Muscle of arm (tissue), 12 donors: ENCODE measurements around the gene RFX1. TPM values are rescaled to one million over a fixed set of nuclear protein-coding genes. Genes with fewer than 3 reads are reported as not detected.
A peak's percentile ranks its signal among the peaks of the same experiment; 100 is the strongest.

ENCODE experiments used
- DNase-seq: peaks from one replicate; pipeline ENCODE4 v3.0.0-alpha.2; 2013
- polyA plus RNA-seq, 12 donors: library from polyadenylated mRNA; unstranded; fragments of 120-200 nt; gene quantifications; one replicate each; pipeline ENCODE4 v1.2.1, GENCODE V29; 2013; ENCODE audit not compliant: insufficient read length in 12 of 12

The RFX1 gene
- polyA plus RNA-seq, 12 donors, result 3.7 to 11.1 (median 5.2) TPM; not detected in 1

DNA sequence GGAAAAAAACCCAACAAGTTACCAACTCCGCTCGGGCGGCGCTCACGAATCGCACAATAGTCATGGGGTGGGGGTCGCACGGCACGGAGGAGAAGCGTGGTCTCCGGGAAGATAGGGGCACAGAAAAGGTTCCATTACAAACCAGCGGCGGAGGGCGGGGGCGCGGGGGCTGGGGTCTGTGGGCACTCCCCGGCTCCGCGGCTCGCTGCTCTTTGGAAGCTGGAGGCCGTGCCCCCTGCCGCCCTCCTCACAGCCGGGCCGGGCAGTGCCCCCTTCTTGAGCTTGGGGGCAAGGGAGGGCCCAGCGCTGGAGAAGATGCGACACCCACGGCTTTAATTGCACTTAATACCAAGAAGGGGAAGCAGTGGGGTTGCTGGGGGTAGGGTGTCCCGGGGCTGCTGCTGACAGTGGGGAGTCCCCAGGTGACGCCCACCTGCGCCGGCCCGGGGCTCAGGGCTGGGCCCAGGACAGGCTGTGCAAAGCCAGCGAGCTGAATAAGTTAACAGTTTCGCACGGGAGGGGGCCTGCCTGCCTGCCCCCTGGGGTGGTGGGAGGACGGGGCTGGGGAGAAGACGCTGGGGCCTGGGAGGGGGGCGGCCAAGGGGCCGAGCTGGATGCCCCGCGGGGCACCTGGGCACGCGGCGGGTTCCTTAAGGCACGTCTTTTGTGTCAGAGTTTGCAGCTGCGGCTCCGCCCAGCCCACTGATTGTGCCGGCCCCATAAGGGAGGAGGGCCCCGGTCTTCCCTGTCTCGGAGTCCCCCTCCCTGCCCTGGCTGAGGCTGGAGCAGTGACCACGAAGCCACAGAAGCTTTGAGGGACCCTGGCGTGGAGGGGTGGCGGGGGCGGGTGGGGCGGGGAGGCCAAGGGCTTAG, 44.1 kb downstream of the RFX1 start:
- DNase-seq, result no peak

DNA sequence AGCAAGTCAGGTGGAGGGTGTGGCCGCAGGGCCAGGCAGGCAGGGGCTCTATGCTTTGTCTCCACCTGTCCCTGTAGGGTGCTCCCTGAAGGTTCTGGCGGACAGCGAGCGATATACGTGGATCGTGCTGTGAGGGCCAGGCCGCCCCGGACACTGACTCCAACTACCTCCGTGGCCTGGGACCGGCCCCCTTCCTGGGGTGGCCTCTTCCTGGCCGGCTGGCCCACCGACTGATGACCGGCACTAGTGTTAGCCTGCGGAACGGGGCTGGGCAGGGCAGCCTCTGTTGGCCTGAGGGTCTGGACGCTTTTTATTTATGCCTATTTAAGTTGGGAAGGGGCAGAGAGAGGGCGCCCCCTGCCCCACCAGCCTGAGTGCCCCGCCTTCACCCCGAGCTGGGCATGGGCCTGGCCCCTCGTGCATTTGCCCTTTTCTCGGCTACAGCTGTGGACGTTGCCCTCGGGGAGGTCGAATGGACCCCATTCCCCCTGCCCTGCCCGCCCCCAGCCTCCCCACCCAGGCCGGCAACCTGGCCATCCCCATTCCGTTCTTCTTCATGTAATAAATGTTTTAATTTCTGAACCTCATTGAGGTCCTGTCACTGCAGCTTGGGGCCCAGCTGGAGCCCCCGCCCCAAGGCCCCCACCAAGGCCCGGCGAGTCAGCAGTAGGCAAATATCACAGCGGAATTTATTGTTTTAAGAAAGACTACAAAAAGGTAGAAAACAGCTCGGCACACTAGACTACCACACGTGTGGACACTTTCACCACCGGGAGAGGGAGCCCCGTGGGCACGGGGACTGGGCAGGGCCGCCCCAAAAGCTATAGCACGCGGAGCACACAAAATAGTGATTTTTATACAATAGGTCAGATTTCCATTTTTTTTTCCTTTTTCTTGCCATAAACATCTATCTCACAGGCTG, 45.0 kb downstream of the RFX1 start:
- DNase-seq, result no peak

GRCh38 chr19:13959962-13960862, 45.9 kb downstream of the RFX1 start:
- no peak for DNase-seq

DNA sequence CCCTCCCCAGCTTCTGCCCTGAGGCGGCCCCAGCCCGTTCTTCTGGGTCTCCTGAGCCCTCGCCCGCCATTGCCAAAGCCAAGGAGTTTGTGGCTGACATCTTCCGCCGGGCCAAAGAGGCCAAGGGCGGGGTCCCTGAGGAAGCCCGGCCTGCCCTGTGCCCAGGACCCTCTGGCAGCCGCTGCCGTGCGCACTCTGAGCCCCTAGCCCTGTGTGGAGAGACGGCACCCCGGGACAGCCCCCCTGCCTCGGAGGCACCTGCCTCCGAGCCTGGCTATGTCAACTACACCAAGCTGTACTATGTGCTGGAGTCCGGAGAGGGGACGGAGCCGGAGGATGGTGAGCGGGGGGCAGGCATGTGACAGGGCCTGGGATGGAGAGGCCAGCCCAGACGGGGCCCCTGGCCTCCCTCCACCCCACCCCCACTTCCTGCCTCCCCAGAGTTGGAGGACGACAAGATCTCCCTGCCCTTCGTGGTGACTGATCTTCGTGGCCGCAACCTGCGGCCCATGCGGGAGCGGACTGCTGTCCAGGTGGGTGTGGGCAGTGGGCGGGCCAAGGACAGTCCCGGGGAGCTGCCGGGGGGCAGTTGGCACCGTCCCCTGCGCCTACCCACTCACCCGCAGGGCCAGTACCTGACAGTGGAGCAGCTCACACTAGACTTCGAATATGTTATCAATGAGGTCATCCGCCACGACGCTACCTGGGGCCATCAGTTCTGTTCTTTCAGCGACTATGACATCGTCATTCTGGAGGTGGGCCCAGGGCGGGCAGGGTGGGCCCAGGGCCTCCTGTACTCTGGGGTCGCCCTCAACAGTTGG, 46.8 kb downstream of the RFX1 start:
- DNase-seq, result no peak

- no peak for DNase-seq
Observed at GRCh38 chr19:13958043-13958442, 48.1 kb downstream of the RFX1 start.

GRCh38 chr19:13957051-13957450, 49.1 kb downstream of the RFX1 start:
- no peak for DNase-seq

DNA sequence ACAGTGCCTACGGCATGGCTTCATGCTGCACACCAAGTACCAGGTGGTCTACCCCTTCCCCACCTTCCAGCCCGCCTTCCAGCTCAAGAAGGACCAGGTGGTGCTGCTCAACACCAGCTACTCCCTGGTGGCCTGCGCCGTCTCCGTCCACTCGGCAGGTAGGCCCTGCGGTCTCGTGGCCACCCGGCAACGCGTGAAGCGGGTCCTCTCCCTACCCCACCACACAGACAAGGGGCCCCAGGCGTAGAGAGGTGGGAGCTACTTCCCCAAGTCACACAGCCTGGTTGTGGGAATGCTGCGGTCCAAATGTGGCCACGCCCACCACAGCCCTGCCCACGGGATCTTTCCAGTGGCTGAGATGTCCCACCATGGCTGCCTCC, 49.8 kb downstream of the RFX1 start:
- no peak for DNase-seq

- no peak for DNase-seq
Observed at GRCh38 chr19:13955662-13956364, 50.3 kb downstream of the RFX1 start.

DNA sequence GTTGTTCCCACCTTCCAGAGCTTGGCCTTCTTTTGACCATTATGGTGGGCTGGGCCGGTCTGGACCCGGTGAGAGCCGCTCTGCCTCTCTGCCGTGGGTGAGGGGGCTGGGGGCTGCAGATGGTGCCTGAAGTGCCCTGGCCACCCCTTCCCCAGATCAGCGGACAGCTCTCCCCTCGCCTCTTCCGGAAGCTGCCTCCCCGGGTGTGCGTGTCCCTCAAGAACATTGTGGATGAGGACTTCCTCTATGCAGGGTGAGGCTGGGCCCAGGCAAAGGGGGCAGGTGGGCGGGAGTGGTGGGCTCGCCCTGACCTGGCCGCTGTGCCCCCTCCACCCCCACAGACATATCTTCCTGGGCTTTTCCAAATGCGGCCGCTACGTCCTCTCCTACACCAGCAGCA, 51.9 kb downstream of the RFX1 start:
- no peak for DNase-seq

GRCh38 chr19:13952931-13953531, 53.1 kb downstream of the RFX1 start:
- DNase-seq, result no peak

- DNase-seq, result peak; percentile 99
Observed at GRCh38 chr19:13952154-13952930, 53.8 kb downstream of the RFX1 start, which contains the start of gene DCAF15. TSS of gene DCAF15 (plus strand) at chr19:13952509. CDS start at chr19:13952513, 4 bp downstream.

GRCh38 chr19:13951799-13952153, 54.3 kb downstream of the RFX1 start:
- DNase-seq, result no peak

- DNase-seq, result no peak
Observed at GRCh38 chr19:13951043-13951442, 55.1 kb downstream of the RFX1 start.

GRCh38 chr19:13946414-13946813, 59.7 kb downstream of the RFX1 start:
- DNase-seq, result no peak

GRCh38 chr19:13942023-13942684, 64.0 kb downstream of the RFX1 start:
- no peak for DNase-seq

DNA sequence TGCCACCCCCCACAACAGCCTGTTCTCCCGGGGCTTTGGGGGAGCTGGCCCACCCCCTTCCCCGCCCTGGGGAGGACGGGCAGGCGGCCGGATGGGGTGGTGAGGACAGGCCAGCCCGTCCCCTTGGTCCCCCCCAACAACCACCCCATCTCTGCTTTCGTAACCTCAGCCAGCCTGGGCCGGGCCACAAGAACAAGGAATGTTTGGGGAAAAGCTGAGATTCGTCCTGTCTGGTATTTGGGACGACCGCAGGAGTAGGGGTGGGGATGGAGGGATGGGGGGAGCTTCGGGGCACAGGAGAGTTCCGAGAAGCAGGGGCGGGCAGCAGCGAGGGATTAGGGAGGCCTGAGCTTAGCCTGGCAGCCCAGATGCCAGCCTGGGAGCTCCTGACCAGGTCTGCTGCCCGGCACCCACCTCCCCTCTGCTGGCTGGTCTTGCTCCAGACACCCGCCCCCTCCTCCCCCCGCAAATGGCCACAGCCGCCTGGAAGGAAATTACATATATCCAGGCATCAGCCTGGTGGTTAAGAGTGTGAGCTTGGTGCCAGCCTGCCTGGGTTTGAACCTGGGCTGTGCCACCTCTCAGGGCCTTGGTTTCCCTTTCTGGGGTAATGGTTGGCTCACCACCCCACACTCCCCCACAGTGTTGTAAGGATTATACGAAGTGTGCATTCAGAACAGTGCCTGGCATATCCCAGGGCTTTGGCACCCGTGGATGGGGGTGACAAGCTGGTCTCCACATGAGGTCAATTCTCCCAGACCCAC, 67.6 kb downstream of the RFX1 start, which contains the start of gene PODNL1:
Gene PODNL1 (minus strand): TSS at position 117 of the 764 bp plus-strand sequence. CDS start 236 bp downstream, outside the sequence.
- DNase-seq, result no peak
